Kidney (tissue), 14 donors: ENCODE measurements around the gene FBLN5. TPM values are rescaled to one million over a fixed set of nuclear protein-coding genes. Genes with fewer than 3 reads are reported as not detected.

Source experiments
- DNase-seq, 5 donors: peaks; one replicate each; pipeline ENCODE4 v3.0.0-alpha.2; 2013 to 2020
- FAIRE-seq: peaks from 2 replicates; lab custom pipeline; 2012; peaks lifted over from hg19 to GRCh38; lab: Jason Lieb, UNC
- H3K27ac ChIP-seq, 2 donors: one replicate each; pipeline ENCODE4 v1.7.0; 2013; ENCODE audit warnings: low read depth in 2 of 2, low read length in 2 of 2, inconsistent platforms in 1 of 2
- H3K27me3 ChIP-seq: one replicate; pipeline ENCODE4 v1.7.1; 2013; ENCODE audit warnings: low read length, inconsistent platforms; ENCODE audit not compliant: control insufficient read depth, insufficient read depth
- H3K36me3 ChIP-seq, 3 donors: one replicate each; pipeline versions ENCODE4 v1.7.0 to v1.7.1; 2013; ENCODE audit warnings: low read length in 3 of 3, control low read depth in 1 of 3, inconsistent platforms in 1 of 3; ENCODE audit not compliant: insufficient read depth in 3 of 3, control insufficient read depth in 2 of 3
- H3K4me1 ChIP-seq, 3 donors: one replicate each; pipeline versions ENCODE4 v1.7.0 to v1.7.1; 2013; ENCODE audit warnings: low read length in 3 of 3, inconsistent platforms in 1 of 3, low read depth in 1 of 3; ENCODE audit not compliant: control insufficient read depth in 2 of 3, insufficient read depth in 2 of 3
- H3K4me3 ChIP-seq, 3 donors: one replicate each; pipeline versions ENCODE4 v1.7.0 to v1.8.1; 2013; ENCODE audit warnings: low read length in 3 of 3, control low read depth in 1 of 3, inconsistent platforms in 1 of 3
- H3K9ac ChIP-seq, 3 donors: one replicate each; pipeline versions ENCODE4 v1.7.0 to v1.7.1; 2013; ENCODE audit warnings: low read length in 3 of 3, control low read depth in 1 of 3, inconsistent platforms in 1 of 3
- H3K9me3 ChIP-seq, 3 donors: one replicate each; pipeline versions ENCODE4 v1.7.0 to v1.7.1; 2013; ENCODE audit warnings: low read length in 3 of 3, control low read depth in 1 of 3, inconsistent platforms in 1 of 3; ENCODE audit not compliant: control insufficient read depth in 2 of 3, insufficient read depth in 1 of 3
- CTCF ChIP-seq: IDR thresholded peaks from 3 replicates; pipeline ENCODE4 v1.5.1; 2012; ENCODE audit warnings: mild to moderate bottlenecking, moderate library complexity, borderline replicate concordance; ENCODE audit not compliant: insufficient read depth; ENCODE audit errors: extremely low read depth
- intact Hi-C: fragments of 100-400 bp; cut with DNase I; formaldehyde crosslinking; loops from one replicate; pipeline ENCODE4 v1.11.1; 2022
- polyA plus RNA-seq: library from polyadenylated mRNA; stranded (reverse); fragments of 350-450 nt; fragmentation: Illumina TruSeq; extraction: RNeasy Lipid Tissue Mini Kit (QIAGEN cat#74804); gene quantifications from one replicate; pipeline ENCODE4 v1.2.3, GENCODE V29; 2014; ENCODE audit warnings: low read depth, low replicate concordance; ENCODE audit not compliant: insufficient read depth
- total RNA-seq: library from RNA; stranded (reverse); fragmentation: NEBNext Ultra II Directional; extraction: Animal tissue kit (Norgen Biotek cat#: 25700); gene quantifications from one replicate; pipeline ENCODE4 v1.2.1, GENCODE V29; 2021
- donor health status: control.
- donor health status: control.
- donor health status: control.
- donor health status: control.
- donor health status: control.
- donor health status: DM: yes; HTN: yes; CAD: no.
- donor health status: Normal renal cell carcinoma (clear cell type).

FBLN5 gene
- total and polyA plus RNA-seq, 2 donors from 2014 or later = 75.2 to 99.0 TPM

GRCh38 chr14:91934554-91935285 is 12.8 kb downstream of the FBLN5 start:
- Histone ChIP-seq H3K4me3 (peak overlapping the region in 1 of 3 donors; percentile 17), H3K4me1 (peaks cover 0 to 8% (median 5%) of the 10 kb centered on the region in 3 donors), H3K27ac (peak overlapping the region; percentile 43 to 77), H3K27me3 (no peaks in the 10 kb centered on the region), H3K9me3 (no peaks in the 10 kb centered on the region), H3K9ac (no peak overlapping the region), H3K36me3 (peaks cover 0 to 10% (median 0%) of the 10 kb centered on the region in 3 donors)
- intact Hi-C loops = no loop called here
- DNase-seq (no peak), FAIRE-seq (no peak)
- no peak for TF ChIP-seq CTCF

GRCh38 chr14:91931478-91932088 is 15.9 kb downstream of the FBLN5 start:
- H3K27ac ChIP-seq = no peak overlapping the region
- no peak overlapping the region for H3K9ac ChIP-seq
- no peak overlapping the region for H3K4me3 ChIP-seq
- peaks cover 0 to under 1% (median 0%) of the 10 kb centered on the region in 3 donors for H3K36me3 ChIP-seq
- H3K4me1 ChIP-seq = peaks cover 0 to 10% (median 8%) of the 10 kb centered on the region in 3 donors
- intact Hi-C loops = no loop called here
- no peaks in the 10 kb centered on the region for H3K27me3 ChIP-seq
- DNase-seq (no peak), FAIRE-seq (no peak)
- TF ChIP-seq CTCF = no peak
- H3K9me3 ChIP-seq = no peaks in the 10 kb centered on the region

GRCh38 chr14:91929700-91930099 is 17.8 kb downstream of the FBLN5 start:
- intact Hi-C loops = no loop called here
- no peaks in the 10 kb centered on the region for H3K36me3 ChIP-seq
- FAIRE-seq = no peak
- H3K27ac ChIP-seq = no peak overlapping the region
- no peaks in the 10 kb centered on the region for H3K27me3 ChIP-seq
- H3K9ac ChIP-seq = no peak overlapping the region
- no peaks in the 10 kb centered on the region for H3K9me3 ChIP-seq
- peak in 1 of 5 donors; percentile 40 for DNase-seq
- H3K4me1 ChIP-seq = peaks cover 0 to 14% (median 1%) of the 10 kb centered on the region in 3 donors
- no peak for TF ChIP-seq CTCF
- H3K4me3 ChIP-seq = no peak overlapping the region
